Stimulated activated CD8-positive, alpha-beta memory T cell treated with anti-CD3 and anti-CD28 coated beads, Interleukin-12 subunit alpha, Interleukin-12 subunit beta, amount 100 ng/mL, for 24 hours (primary cell): ENCODE data around the gene EMD.
A peak's percentile ranks its signal among the peaks of the same experiment; 100 is the strongest.
"Not testable (repeated sequence)": the region's sequence is repeated elsewhere in the genome, so short reads cannot be mapped to it uniquely, and the experiment has no call there.

ENCODE experiments used
- DNase-seq: peaks from one replicate; pipeline ENCODE4 v3.0.0-alpha.2; 2020; ENCODE audit errors: extremely low read depth

Gene EMD

DNA sequence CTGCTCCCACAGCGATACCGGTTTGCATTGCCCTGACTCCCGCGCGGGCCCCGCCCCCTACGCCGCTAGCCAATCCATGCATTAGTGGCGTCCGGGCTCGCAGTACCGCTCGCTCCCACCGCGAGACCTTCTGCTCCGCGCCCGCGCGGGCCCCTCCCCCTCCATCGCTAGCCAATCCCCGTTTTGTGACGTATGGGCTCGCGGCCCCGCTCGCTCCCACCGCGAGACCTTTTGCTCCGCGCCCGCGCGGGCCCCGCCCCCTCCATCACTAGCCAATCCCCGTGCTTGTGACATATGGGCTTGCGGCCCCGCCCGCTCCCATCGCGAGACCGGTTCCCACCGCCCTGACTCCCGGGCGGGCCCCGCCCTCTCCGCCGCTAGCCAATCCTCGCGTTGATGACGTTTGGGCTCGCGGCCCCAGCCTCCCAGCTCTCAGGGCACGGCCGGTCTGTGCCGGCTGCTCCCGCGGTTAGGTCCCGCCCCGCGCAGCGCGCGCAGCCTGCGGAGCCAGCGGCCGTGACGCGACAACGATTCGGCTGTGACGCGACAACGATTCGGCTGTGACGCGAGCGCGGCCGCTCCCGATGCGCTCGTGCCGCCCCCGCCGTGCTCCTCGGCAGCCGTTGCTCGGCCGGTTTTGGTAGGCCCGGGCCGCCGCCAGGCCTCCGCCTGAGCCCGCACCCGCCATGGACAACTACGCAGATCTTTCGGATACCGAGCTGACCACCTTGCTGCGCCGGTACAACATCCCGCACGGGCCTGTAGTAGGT lies at the start of gene EMD:
Gene EMD (plus strand): TSS at position 497 of the 770 bp plus-strand sequence. CDS start 190 bp downstream, at position 687.
- DNase-seq = peak; percentile 86

DNA sequence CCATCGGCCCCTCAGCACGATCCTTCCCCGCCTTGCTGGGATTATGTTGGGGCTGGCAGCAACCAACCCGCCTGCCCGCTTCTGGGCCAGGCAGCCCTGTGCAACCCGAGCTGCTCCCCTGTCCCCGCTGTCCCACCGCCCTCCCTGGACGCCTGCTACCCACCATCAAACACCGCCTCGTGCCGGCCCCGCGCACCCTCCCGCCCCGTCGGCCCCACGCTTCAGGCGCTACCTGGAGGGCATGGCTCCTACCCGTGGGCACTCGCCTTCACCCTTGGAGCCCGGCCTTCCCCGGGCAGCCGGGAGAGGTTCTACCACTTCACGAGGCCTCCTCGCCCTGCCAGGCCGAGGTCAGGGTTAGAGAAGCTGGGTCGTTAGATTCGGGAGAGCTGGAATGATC lies 46.5 kb upstream of the EMD start:
- no peak for DNase-seq

GRCh38 chrX:154333116-154333515 lies 46.0 kb upstream of the EMD start:
- DNase-seq = no peak

- no peak for DNase-seq
Measured at GRCh38 chrX:154333837-154334271, 45.2 kb upstream of the EMD start.

- no peak for DNase-seq
Measured at GRCh38 chrX:154334496-154334895, 44.6 kb upstream of the EMD start.

DNA sequence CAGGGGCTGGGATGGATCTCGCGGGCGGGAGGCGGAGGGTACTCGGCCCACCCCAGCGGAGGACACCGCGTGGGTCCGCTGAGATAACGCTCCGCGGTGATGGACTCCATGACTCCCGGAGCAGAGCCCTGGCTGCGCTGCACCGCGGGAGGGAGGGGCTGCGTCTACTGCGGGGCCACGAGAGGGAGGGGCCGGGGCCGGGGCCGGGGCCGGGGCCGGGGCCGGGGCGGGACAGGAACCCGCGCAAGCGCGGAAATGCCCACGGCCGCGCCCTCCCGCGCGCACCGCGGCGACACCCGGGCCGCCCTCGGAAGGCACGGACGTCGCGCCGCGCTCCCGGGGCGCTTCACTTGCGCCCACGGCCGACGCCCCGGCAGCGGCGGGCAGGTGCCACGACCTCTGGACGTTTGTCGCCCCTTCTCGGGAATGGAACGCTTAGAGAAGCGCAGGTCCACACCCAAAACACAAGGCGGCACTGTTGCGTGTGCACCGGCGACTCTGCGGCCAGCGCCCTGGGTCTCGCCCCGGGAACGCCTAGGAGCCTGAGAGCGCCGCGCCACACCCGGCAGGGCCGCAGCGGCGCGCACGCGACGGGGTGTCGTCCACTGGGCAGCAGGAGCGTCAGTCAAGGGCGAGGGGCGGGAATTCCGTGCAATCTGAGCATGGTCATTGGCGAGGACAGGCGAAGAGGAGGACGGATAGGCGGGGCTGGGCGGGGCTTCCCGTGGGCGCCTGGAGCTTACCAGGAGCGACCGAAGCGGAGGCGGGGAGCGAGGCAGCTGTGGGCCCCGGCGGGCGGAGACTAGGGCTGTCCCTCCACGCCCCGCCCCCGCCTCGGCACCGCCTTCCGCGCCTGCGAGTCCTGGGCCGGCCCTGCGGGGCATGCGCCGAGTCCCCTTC lies 37.4 kb upstream of the EMD start:
- DNase-seq = not testable (repeated sequence)

GRCh38 chrX:154343063-154343462 lies 36.0 kb upstream of the EMD start:
- not testable (repeated sequence) for DNase-seq

- DNase-seq = not testable (repeated sequence)
Measured at GRCh38 chrX:154343620-154344019, 35.5 kb upstream of the EMD start.

DNA sequence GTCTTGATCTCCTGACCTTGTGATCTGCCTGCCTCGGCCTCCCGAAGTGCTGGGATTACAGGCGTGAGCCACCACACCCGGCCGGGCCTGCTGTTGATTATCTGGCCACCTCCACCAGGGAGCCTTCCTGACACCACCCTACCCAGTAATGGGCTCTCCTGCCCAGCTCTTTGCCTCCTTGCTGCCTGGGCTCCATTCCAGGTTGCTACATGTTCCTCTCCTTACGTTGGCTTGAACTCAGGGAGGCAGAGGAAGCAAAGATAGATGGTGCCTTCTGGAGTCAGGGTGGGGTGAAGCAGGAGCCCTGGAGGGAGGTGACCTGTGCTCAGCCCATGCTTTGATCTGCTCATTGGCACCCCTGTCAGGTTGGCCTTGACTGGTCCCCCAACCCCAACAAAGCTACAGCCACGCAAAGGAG lies 31.0 kb upstream of the EMD start:
- no peak for DNase-seq

DNA sequence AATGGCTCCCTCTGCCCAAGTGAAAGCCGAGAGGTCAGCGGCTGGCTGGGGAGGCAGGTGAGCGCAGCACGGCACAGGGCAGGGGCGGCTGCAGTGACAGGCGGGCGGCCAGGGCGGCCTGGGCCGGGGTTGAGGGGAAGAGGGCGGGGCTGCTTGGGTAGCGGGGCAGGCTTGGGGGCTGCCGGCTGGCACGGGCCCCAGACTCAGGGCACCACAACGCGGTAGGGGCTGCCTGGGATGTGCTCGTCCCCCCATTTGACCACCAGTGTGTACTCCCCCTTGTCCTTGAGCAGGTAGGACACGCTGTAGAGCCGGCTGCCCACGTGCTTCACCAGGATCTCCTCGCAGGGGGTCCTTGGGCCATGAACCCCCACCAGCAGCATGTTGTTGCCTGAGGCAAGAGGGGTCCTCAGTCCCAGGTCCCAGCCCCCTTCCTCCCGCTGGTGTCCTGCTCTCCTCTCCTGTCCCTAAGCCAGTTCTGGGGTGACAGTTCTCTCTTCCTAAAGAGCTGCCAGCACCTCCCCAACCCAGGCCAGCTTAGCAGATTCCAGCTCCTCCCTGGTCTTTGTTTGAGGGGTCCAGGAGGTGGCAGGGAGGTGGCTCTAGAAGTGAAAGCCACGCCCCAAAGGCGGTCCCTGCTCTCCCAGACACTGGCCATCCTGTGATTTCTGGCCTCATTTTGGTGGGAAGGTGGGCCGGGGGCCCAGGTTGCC lies 30.3 kb upstream of the EMD start:
- no peak for DNase-seq

DNA sequence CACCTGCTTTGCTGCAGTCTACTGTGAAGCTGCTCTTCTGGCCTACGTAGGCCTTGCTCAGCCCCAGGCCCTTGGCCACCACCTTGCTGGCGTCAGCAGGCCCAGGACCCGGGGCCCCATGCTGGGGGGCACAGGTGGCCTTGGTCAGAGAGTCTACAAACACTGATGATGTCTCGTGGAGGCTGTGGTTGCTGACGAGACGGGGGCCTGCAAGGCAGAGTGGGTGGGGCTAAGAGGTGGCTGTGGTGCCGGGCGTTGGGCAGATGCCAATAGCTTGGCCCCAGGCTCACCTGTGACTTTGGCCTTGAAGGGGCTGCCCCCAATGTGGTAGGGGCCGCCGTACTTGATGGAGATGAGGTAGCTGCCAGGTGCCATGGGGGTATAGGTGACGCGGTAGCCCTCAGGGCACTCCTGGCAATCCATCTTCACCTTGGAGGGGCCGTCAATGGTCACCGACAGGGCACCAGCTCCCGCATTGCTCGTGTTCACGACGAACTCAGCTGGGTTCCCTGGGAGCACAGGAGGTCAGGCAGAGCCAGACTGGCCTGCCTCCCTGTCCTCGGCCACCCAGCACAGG lies 29.6 kb upstream of the EMD start:
- DNase-seq = no peak

GRCh38 chrX:154349979-154350378 lies 29.1 kb upstream of the EMD start:
- no peak for DNase-seq

DNA sequence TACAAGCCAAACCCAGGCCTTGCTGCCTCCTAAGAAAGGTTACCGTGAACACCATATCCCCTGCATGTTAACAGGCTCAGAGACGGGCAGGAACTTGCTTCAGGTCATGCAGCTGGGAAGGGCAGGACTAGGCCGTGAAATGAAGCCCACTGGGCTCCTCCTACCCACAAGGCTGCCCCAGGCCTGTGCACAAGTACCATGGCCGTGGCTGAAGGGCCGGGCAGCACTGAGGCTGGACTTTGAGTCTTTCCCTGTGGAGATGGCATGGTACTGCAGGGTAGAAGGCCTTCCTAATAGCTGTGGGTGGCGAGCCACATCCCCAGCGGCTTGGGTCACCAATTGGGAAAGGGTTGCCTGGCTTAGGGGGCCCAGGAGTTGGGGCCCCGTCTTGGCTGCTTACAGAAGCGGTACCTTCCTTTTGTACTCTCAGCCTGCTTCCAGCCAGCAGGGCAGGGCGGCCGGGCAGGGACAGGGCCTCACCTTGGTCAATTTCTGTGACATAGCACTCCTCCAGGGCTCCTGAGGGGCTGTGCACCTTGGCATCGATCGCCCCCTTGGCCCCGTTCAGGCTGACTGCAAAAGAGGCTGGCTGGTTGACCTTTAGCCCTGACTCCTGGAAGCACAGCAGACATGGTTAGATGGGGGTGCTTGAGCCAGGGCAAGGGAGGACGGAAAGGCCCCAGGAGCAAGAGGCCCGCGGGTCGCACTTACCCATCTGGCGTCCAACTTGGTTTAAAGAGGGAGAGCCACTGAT lies 28.5 kb upstream of the EMD start:
- no peak for DNase-seq

DNA sequence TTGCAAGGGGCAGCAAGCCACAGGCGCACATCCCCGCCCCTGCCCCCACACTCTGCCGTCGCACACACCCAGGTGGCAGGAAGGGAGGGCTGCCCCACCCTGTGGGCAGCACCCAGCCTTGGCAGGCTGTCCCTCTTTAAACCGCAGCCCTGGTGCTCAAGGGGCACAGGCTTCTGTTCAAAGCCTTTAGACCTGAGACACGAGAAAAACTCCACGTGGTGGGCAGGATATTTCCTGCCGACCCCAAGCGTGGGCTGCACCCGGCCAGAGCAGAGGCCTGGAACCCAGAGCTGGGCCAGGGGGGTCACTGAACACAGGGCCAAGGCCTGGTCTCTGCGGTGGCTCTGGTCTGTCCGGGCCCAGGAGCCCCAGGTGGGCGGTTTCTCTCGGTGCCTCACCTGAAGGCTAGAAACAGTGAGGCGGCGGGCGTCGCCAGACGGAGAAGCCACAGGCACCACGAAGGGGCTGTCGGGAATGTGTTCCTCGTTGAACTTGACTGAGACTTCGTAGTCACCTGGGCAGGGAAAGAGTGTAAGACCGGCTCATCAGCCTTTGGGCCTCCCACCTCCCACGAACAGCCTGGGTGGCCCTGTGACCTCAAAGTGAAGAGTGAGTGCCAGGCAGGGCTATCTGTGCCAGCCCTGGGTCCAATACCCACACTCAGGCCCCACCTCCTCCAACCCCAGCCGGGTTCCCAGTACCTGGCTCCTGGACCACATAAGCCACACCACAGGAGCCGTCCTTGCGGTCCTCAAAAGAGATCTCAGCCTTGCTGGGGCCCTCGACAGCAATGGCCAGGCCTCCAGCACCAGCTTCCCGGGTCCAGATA lies 27.7 kb upstream of the EMD start:
- no peak for DNase-seq

DNA sequence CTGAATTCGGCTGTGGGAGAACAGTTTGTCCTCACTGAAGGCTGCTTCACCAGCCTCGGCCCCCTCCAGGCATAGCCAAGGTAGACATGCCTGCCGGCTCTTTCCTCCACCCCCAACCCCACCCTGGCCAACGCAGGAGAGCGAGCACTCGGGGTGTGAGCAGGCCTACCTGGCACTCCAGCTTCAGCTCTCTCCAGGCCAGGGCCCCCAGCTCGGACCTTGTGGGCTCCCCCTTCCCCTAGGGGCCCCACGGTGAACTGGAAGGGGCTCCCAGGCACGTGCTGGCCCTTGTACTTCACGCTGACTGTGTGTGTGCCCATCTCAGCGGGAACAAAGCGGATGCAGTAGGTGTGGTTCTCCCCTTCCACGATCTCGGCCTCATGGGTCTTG lies 27.1 kb upstream of the EMD start:
- no peak for DNase-seq

GRCh38 chrX:154352466-154352865 lies 26.6 kb upstream of the EMD start:
- no peak for DNase-seq

- DNase-seq = no peak
Measured at GRCh38 chrX:154353172-154353843, 25.8 kb upstream of the EMD start.

DNA sequence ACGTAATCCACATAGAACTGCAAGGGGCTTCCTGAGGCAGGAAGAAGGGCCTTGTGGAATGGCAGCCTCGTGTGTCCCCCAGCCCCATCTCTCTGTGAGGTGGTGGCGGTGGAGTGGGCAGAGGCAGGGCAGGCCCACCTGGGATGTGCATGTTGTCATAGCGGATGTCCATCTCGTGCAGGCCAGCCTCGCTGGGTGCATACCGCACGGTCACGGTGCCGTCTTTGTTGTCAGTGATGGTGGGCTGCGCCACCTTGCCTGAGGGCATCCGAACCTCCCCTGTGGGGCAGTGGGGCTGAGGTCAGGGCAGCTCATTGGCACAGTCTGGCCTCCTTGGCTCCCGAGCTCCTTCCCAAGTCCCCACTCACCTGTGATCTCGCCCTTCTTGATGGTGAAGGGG lies 25.1 kb upstream of the EMD start:
- no peak for DNase-seq

GRCh38 chrX:154354516-154354915 lies 24.6 kb upstream of the EMD start:
- DNase-seq = no peak
